Pancreas (tissue), 10 donors: Measurements from ENCODE around the gene OTUD4. TPM values are rescaled to one million over a fixed set of nuclear protein-coding genes. Genes with fewer than 3 reads are reported as not detected.
"Not testable (repeated sequence)": the region's sequence is repeated elsewhere in the genome, so short reads cannot be mapped to it uniquely, and the experiment has no call there.

ENCODE experiments used
- ATAC-seq, 4 donors: fragments of 200-7000 bp; cut with Tn5 transposase; one replicate each; pipeline versions ENCODE4 v1.8.0 to v1.9.1; 2020; ENCODE audit warnings: mild to moderate bottlenecking in 4 of 4, moderate library complexity in 4 of 4
- DNase-seq, 6 donors: peaks; one replicate each; pipeline ENCODE4 v3.0.0-alpha.2; 2020
- FAIRE-seq: peaks from 2 replicates; lab custom pipeline; 2012; peaks lifted over from hg19 to GRCh38; lab: Jason Lieb, UNC
- H3K27ac ChIP-seq, 4 donors: fragments of 200-600 bp; sonication (generic); 1 replicate in 3 of 4; 2 replicates in 1 of 4; pipeline versions ENCODE4 v1.5.0 to v1.8.0; 2020
- H3K27me3 ChIP-seq, 4 donors: fragments of 200-600 bp; one replicate each; pipeline ENCODE4 v1.8.0; 2021
- H3K36me3 ChIP-seq, 3 donors: fragments of 200-600 bp; sonication (generic) in 1 of 3; one replicate each; pipeline versions ENCODE4 v1.5.0 to v1.8.0; 2020 to 2021
- H3K4me1 ChIP-seq, 3 donors: fragments of 200-600 bp; one replicate each; pipeline ENCODE4 v1.8.0; 2021
- H3K4me3 ChIP-seq, 4 donors: fragments of 200-600 bp; sonication (generic) in 2 of 4; one replicate each; pipeline versions ENCODE4 v1.5.0 to v1.8.0; 2020 to 2021
- H3K9me3 ChIP-seq, 4 donors: fragments of 200-600 bp; one replicate each; pipeline ENCODE4 v1.8.0; 2021
- CTCF ChIP-seq, 4 donors: fragments of 200-600 bp; sonication (generic) in 3 of 4; IDR thresholded peaks; one replicate each; pipeline versions ENCODE4 v1.5.0 to v1.8.0; 2021; ENCODE audit warnings: antibody characterized with exemption in 4 of 4
- WGBS, 2 donors: extraction: QIAGEN DNeasy Blood & Tissue Kit; methylation state at CpG; one replicate each; pipeline ENCODE4 v1.1.7; 2013; 5-methylcytosine and 5-hydroxymethylcytosine counted together
- intact Hi-C, 3 donors: fragments of 100-400 bp; cut with DNase I; formaldehyde crosslinking; loops; one replicate each; pipeline versions ENCODE4 v1.11.1 to v1.14.2; 2022
- polyA plus RNA-seq, 2 donors: library from polyadenylated mRNA; stranded (reverse); fragments of 200-250 nt; gene quantifications; one replicate each; pipeline ENCODE4 v1.2.3, GENCODE V29; 2013
- total RNA-seq, 6 donors: library from RNA; stranded (reverse); fragmentation: NEBNext Ultra II Directional in 4 of 6; extraction: Animal tissue kit (Norgen Biotek cat#: 25700) in 4 of 6; gene quantifications; one replicate each; pipeline versions ENCODE4 v1.2.1 to v1.2.4, GENCODE V29; 2021 to 2023
- donor health status: healthy with polysubstance abuse.
- donor health status: DM: no; HTN: no; CAD: no; lungs with moderate emphysema.
- donor health status: DM: no; HTN: no; CAD: no.
- donor health status: control.
- donor health status: control.
- donor health status: Bipolar disorder and iron deficiency.
- donor health status: DM: yes; HTN: yes; CAD: no.
- donor health status: DM: no; HTN: no; CAD: no.
- donor health status: DM: no; HTN: no; CAD: no.
- donor health status: DM: yes; HTN: yes; CAD: no.

OTUD4 gene
- total RNA-seq (10 to 100 TPM; 10.7 to 25.6 (median 13.7) TPM), polyA plus RNA-seq (1 to 10 TPM; 6.9 to 9.3 TPM)

- no peak for FAIRE-seq
- Histone ChIP-seq H3K4me1 (peaks cover 6 to 20% (median 9%) of the 10 kb centered on the region in 3 donors), H3K9me3 (no peaks in the 10 kb centered on the region), H3K27ac (peak within 1 kb of the TSS; percentile 88 to 100 (median 96)), H3K36me3 (no peaks in the 10 kb centered on the region), H3K27me3 (no peaks in the 10 kb centered on the region), H3K4me3 (peak within 1 kb of the TSS; percentile 38 to 81 (median 49))
- WGBS, 2 donors: 0 to 1% methylated on average over 65 to 94 of the region's 94 CpGs
- DNase-seq: peak; percentile 95 to 97 (median 96)
- intact Hi-C loops: no loop called here
- ATAC-seq: peak; percentile 88 to 94 (median 90)
- no peak for TF ChIP-seq CTCF (IDR thresholded peaks at IDR 0.05)
These were observed at the start of gene OTUD4 for GRCh38 chr4:145180298-145181090. Gene OTUD4, minus strand, starts transcription at chr4:145180589. Its CDS starts 616 bp downstream, at chr4:145179973.

DNA sequence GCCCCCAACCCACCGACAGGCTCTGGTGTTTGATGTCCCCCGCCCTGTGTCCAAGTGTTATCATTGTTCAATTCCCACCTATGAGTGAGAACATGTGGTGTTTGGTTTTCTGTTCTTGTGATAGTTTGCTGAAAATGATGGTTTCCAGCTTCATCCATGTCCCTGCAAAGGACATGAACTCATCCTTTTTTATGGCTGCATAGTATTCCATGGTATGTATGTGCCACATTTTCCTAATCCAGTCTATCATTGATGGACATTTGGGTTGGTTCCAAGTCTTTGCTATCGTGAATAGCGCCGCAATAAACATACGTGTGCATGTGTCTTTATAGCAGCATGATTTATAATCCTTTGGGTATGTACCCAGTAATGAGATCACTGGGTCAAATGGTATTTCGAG, 42.8 kb upstream of the OTUD4 start:
- H3K4me1 ChIP-seq, FAIRE-seq, DNase-seq, H3K27ac ChIP-seq, ATAC-seq, intact Hi-C loops, H3K9me3 ChIP-seq, H3K4me3 ChIP-seq, H3K36me3 ChIP-seq, H3K27me3 ChIP-seq: not testable (repeated sequence)
- 74 to 83% methylated on average over 7 of the region's 7 CpGs for WGBS, 2 donors

- H3K4me3 ChIP-seq, DNase-seq, H3K27ac ChIP-seq, H3K9me3 ChIP-seq, H3K36me3 ChIP-seq, intact Hi-C loops, H3K4me1 ChIP-seq, FAIRE-seq, ATAC-seq, H3K27me3 ChIP-seq: not testable (repeated sequence)
- 78 to 84% methylated on average over 5 of the region's 5 CpGs for WGBS, 2 donors
These were observed 41.1 kb upstream of the OTUD4 start for GRCh38 chr4:145221529-145221928.

- WGBS, 2 donors: 80 to 88% methylated on average over 2 of the region's 2 CpGs
- Histone ChIP-seq H3K27ac (no peak overlapping the region), H3K9me3 (no peaks in the 10 kb centered on the region), H3K4me1 (no peaks in the 10 kb centered on the region), H3K4me3 (no peak overlapping the region), H3K27me3 (no peaks in the 10 kb centered on the region), H3K36me3 (no peaks in the 10 kb centered on the region)
- FAIRE-seq: no peak
- no peak for DNase-seq
- TF ChIP-seq CTCF (IDR thresholded peaks at IDR 0.05): no peak
- no peak for ATAC-seq
- intact Hi-C loops: no loop called here
These were observed 38.7 kb upstream of the OTUD4 start for GRCh38 chr4:145219090-145219489.

GRCh38 chr4:145218251-145218650, 37.9 kb upstream of the OTUD4 start:
- no peak for ATAC-seq
- no peak overlapping the region for H3K27ac ChIP-seq
- no peaks in the 10 kb centered on the region for H3K36me3 ChIP-seq
- no peak for TF ChIP-seq CTCF (IDR thresholded peaks at IDR 0.05)
- DNase-seq: no peak
- WGBS, 2 donors: 62 to 69% methylated on average over 3 of the region's 3 CpGs
- no peaks in the 10 kb centered on the region for H3K9me3 ChIP-seq
- H3K4me1 ChIP-seq: no peaks in the 10 kb centered on the region
- FAIRE-seq: no peak
- intact Hi-C loops: no loop called here
- no peaks in the 10 kb centered on the region for H3K27me3 ChIP-seq
- no peak overlapping the region for H3K4me3 ChIP-seq

DNA sequence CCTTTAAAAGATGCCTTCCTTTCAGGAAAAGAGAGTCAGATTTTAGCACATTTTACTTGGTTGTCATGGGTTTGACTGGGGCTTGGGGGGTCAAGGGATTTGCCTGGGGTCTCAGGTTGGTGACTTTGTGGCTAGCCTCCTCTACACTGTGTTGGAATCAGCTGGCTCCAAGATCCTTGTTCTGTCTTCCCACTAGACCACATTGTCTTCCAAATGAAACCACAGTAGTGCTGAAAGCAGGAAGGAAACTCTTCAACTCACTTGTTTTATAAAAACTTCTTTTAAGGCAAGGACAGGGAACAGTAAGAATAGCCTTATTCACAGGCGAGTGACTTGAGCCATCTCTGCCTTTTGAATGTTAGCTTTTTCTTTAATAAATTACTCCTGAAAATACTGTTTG, 37.0 kb upstream of the OTUD4 start:
- intact Hi-C loops: no loop called here

More for the DNA sequence above, 37.0 kb upstream of the OTUD4 start:
- no peak for FAIRE-seq
- ATAC-seq: no peak
- no peak for DNase-seq
- Histone ChIP-seq H3K27me3 (no peaks in the 10 kb centered on the region), H3K27ac (no peak overlapping the region), H3K36me3 (no peaks in the 10 kb centered on the region), H3K9me3 (no peaks in the 10 kb centered on the region), H3K4me1 (no peaks in the 10 kb centered on the region), H3K4me3 (no peak overlapping the region)
- no peak for TF ChIP-seq CTCF (IDR thresholded peaks at IDR 0.05)
- WGBS, 2 donors: 79 to 85% methylated on average over 1 of the region's 1 CpG
